ENCODE data around the gene BCAS1.
A peak's percentile ranks its signal among the peaks of the same experiment; 100 is the strongest.
"Not testable (repeated sequence)": the region's sequence is repeated elsewhere in the genome, so short reads cannot be mapped to it uniquely, and the experiment has no call there.

The BCAS1 gene

DNA sequence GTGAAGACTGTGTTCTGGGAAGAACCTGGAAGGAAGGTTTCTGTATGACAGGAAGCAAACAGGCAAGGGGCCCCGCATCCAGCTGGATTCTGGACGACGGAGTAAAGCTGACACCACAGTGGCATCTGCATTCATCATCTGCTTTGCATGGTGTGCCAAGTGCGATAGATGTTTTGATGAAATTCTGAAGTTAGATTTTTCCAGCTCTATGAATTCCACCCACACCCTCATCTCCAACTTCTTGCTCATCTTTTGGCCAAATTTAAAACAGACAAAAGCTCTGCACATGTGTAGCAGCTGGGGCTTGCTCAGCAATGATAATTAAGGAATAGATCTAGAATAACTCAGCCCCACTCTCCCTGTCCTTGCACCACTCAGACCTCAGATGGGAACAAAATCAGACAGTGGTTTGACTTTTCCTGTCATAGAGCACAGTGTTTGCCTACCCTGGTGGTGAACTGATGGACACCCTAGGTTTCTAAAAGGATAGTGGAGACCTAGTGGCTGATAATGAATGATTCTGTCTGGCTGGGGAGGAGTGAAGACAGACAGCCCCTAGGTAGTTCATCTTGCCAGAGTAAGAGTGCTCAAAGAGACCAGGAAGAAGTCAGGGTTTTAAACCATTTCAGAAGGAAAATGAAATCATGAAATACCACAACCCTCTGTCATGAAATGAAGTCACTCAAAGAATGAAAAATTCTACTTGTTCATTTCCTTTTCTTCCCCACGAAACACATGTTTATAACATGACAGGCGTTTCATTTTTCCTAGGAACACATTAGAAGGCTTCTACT is 85.8 kb downstream of the BCAS1 start:
- no peak for DNase-seq (ENCODE audit: low spot score)

DNA sequence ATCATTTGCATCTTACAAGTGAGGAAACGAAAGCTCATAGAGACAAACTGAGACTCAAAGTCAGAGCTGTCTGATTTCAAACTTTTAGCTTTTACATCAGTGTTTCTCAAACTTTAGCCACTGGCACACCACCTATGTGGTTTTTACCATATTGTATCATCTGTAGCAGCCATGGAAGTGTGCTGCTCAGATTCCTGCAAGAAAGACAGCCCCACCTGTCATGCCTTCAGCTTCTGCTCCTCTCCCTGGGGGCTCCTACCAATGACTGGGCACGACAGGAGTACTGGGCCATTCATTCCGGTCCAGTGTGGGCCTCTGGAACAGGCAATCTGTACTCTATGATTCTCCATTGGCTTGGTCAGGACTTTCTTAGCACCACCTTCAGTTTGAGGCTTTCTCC is 87.0 kb downstream of the BCAS1 start:
- no peak for DNase-seq (ENCODE audit: low spot score)

- no peak for DNase-seq (ENCODE audit: low spot score)
Observed at GRCh38 chr20:53982624-53983023, 87.8 kb downstream of the BCAS1 start.

DNA sequence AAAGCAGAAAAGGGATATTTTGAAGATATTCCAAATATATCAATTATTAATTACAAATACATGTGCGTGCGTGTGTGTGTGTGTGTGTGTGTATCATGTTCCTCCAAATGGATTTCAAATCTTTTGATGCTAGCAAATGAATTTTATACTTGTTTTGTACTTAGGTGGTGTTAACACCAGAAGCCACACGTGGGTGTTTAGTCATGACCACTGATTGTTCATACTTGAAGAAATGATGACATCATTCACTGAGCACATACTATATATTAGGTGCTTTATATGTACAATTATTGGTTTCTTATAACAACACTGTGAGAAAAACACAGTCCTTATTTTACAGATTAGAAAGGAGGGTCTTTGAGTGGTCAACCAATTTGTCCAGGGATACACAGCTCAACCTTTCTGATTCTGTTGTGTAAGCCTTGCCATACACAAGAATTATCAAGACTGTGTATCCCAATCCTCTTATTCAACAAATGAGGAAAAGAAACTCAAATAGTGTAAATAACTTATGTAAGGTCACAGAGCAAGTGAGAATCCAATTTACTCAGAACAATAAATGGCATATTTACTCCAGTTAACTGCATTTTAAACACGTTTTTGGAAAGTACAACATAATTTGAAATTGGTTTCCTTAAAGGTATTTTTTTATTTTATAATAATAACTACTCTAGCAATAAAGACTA is 88.5 kb downstream of the BCAS1 start:
- DNase-seq (ENCODE audit: low spot score): no peak

DNA sequence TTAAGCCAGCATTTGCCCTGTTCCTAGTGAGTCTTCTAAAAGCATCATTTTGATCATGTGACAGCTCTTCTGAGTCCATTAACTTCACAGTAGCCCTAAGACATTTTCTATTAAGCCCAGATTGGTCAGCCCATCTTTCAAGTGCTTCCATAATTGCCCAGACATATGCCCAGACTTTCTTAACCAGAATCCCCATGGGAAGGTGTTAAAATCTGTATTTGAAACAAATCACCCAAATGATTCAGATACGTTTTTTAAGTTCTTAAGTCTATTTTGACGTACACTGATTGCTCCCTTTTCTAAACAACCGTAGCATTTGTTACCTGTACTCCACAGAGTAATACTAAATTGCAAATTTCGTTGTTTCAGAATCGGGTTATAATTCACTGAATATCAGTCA is 89.3 kb downstream of the BCAS1 start:
- no peak for DNase-seq (ENCODE audit: low spot score)

DNA sequence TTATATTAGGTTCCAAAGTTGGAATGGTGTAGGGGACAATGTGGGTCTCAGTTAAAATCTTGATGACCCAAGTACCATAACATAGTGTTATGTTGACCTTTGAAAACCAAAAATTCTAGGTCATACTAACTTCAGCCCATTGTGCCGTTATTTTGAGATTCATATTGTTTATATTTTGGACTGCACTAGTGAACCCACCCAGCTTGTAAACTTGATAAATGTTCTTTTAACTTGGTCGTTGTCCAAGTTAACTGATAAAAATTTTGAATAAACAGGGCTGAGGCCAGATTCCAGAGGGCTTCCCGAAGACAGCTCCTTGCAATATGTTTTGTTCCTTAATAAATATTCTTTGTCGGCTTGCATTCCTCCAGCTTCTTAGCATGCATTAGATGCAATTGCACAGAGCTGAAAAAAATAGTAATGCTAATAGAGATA is 90.3 kb downstream of the BCAS1 start:
- DNase-seq (ENCODE audit: low spot score): no peak

- DNase-seq (ENCODE audit: low spot score): no peak
Observed at GRCh38 chr20:53978497-53978896, 91.9 kb downstream of the BCAS1 start.

GRCh38 chr20:53977391-53977790 is 93.0 kb downstream of the BCAS1 start:
- DNase-seq (ENCODE audit: low spot score): no peak

- DNase-seq (ENCODE audit: low spot score): peak; percentile 38
Observed at GRCh38 chr20:53975761-53976160, 94.6 kb downstream of the BCAS1 start.

- DNase-seq (ENCODE audit: low spot score): no peak
Observed at GRCh38 chr20:53974785-53975555, 95.4 kb downstream of the BCAS1 start.

- not testable (repeated sequence) for DNase-seq (ENCODE audit: low spot score)
Observed at GRCh38 chr20:53973882-53974281, 96.5 kb downstream of the BCAS1 start.

DNA sequence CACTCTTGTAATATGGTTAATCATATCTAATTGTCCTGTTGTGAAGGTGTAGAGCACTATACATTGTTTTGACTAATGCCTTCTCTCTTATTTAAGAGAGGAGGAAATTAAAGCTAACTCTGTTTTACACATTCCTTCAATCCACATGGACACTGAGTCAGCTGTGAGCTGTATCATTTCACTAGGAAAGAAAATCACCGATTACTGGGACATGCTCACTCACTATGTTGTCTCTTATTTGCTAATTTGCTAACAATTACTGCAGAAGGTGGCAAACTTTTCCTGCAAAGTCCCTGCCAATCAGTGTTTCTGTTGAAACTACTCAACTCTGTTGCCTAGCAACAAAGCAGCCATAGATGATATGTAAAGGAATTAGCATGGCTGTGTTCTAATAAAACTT is 98.2 kb downstream of the BCAS1 start:
- DNase-seq (ENCODE audit: low spot score): no peak

DNA sequence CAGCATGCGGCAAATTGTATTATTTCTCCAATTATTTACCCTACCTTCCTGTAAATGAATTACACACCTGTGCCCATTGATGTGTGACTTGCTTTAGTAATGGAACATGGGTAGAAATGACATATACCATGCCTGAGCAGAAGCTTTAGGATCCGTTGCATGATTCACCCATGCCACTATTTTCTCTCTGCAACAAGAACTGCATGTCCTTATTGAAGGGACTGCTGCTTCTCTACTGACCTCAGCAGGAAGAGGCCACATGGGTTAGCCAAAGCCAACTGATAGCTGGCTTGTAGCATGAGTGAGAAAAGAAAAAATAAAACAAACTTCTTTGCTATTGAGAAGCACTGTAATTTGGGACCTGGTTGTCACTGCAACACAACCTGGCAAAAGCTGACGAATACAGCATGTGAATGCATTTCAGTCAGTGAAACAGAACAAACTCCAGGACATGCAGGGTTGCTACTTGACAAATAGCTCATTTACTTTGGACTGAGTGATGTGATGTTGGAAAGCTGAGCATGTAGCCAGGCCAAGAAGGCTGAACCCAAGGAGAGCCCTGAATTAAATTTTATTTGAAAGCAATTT is 99.2 kb downstream of the BCAS1 start:
- no peak for DNase-seq (ENCODE audit: low spot score)

DNA sequence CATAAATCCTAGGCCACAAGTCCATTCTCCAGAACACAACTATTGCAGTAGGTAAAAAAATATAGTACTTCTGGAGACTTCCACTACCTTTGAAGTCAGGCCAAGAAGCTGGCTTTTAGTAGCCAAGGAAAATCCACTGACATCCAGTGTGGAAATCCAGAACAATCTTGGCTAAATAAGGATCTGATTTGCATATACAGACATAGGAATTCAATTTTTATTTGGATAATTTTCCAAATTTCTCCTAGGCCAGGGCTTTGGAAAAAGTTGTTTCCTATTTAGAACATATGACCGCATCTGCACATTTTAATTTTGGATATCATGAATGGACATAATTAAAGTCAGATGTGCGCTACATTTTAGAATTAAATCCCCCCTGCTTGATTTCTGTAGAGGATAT is 100.2 kb downstream of the BCAS1 start:
- DNase-seq (ENCODE audit: low spot score): no peak

DNA sequence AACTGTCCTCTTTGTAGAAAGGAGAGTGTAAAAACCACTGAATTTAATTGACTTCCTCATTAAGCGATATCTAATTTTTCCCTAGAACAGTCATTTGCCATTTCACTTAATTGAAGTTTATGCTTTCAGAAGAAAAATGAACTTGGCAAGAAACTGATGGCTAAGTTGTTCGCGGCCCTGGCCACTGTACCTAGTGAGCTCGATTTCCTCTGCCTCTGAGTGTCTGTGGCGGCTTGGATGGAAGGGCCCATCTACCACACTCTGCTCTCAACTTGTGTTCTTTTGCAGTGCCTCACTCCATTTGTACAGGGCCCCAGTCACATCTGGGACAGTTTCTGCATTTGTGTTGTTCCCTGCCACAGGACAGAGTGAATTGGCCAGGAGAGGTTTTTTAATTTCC is 102.9 kb downstream of the BCAS1 start:
- DNase-seq (ENCODE audit: low spot score): no peak

DNA sequence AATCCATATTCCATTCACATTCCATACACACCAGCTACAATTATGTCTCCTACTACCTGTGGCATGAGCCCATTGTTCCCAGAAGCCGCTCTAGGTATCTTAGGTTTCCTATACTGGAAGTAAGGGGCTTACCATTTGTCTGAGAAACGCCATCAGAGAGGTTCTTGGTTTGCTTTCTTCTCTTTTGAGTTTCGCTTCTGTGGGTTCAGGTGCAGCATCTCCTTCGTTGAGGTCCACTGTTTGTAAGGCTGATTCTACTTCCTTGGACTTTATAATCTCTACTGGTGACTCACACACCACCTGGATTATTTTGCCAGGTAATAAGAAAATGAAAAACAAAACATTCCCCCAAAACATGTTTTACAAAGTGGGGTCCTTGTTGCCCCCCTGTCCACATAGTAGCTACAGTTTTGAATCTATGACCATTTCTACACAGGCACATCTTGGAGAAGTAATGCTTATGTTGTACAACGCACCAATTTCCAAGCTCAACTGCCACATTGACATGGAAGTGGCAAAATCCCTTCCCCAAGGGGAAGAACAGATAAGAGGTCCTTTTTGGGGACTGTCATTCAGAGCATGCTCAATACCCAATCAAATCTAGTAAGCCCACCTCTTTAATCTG is 103.5 kb downstream of the BCAS1 start:
- no peak for DNase-seq (ENCODE audit: low spot score)

- no peak for DNase-seq (ENCODE audit: low spot score)
Observed at GRCh38 chr20:53964501-53965253, 105.7 kb downstream of the BCAS1 start.

GRCh38 chr20:53964067-53964466 is 106.3 kb downstream of the BCAS1 start:
- no peak for DNase-seq (ENCODE audit: low spot score)

DNA sequence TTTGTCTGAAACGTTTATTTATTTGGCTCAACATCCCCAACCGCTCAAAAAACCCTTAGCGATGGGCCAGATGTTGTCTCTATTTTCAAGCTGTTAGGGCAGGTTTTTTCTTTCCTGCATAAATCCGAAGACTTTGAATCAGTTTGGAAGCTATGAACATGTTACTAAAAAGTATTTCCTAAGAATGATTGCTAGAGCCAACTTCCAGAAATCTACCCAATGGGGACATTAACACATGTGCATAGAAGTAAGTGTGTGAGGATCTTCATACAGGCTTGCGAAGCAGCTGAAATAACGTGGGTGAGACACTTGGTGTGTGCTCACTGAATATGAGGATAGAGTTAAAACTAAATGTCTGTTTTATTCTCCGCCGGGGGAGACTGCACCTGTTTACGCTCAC is 106.8 kb downstream of the BCAS1 start:
- no peak for DNase-seq (ENCODE audit: low spot score)

- no peak for DNase-seq (ENCODE audit: low spot score)
Observed at GRCh38 chr20:53962388-53962787, 108.0 kb downstream of the BCAS1 start.

- no peak for DNase-seq (ENCODE audit: low spot score)
Observed at GRCh38 chr20:53961527-53961926, 108.9 kb downstream of the BCAS1 start.

Measured in globus pallidus (tissue), 1 donor.